ENCODE measurements around the gene UBAP1L.
A peak's percentile ranks its signal among the peaks of the same experiment; 100 is the strongest.
"Not testable (repeated sequence)": the region's sequence is repeated elsewhere in the genome, so short reads cannot be mapped to it uniquely, and the experiment has no call there.

UBAP1L gene

GRCh38 chr15:65099801-65100200 is 15.2 kb downstream of the UBAP1L start:
- DNase-seq (ENCODE audit: low spot score): not testable (repeated sequence)

- DNase-seq (ENCODE audit: low spot score): no peak
Measured at GRCh38 chr15:65099336-65099735, 15.7 kb downstream of the UBAP1L start.

- DNase-seq (ENCODE audit: low spot score): no peak
Measured at GRCh38 chr15:65097651-65098263, 17.2 kb downstream of the UBAP1L start.

GRCh38 chr15:65096481-65097385 is 18.3 kb downstream of the UBAP1L start:
- no peak for DNase-seq (ENCODE audit: low spot score)

- no peak for DNase-seq (ENCODE audit: low spot score)
Measured at GRCh38 chr15:65095747-65096104, 19.3 kb downstream of the UBAP1L start.

GRCh38 chr15:65095011-65095746 is 19.8 kb downstream of the UBAP1L start:
- DNase-seq (ENCODE audit: low spot score): no peak

- DNase-seq (ENCODE audit: low spot score): no peak
Measured at GRCh38 chr15:65094294-65094995, 20.6 kb downstream of the UBAP1L start.

- not testable (repeated sequence) for DNase-seq (ENCODE audit: low spot score)
Measured at GRCh38 chr15:65093793-65094170, 21.2 kb downstream of the UBAP1L start.

- no peak for DNase-seq (ENCODE audit: low spot score)
Measured at GRCh38 chr15:65092911-65093792, 21.8 kb downstream of the UBAP1L start.

- DNase-seq (ENCODE audit: low spot score): no peak
Measured at GRCh38 chr15:65091946-65092770, 22.8 kb downstream of the UBAP1L start.

GRCh38 chr15:65089206-65089824 is 25.7 kb downstream of the UBAP1L start:
- DNase-seq (ENCODE audit: low spot score): peak; percentile 62

- no peak for DNase-seq (ENCODE audit: low spot score)
Measured at GRCh38 chr15:65088643-65089021, 26.4 kb downstream of the UBAP1L start.

- DNase-seq (ENCODE audit: low spot score): no peak
Measured at GRCh38 chr15:65087873-65088642, 26.9 kb downstream of the UBAP1L start.

GRCh38 chr15:65087411-65087810 is 27.6 kb downstream of the UBAP1L start:
- DNase-seq (ENCODE audit: low spot score): no peak

GRCh38 chr15:65086680-65087111 is 28.3 kb downstream of the UBAP1L start:
- DNase-seq (ENCODE audit: low spot score): no peak

GRCh38 chr15:65085990-65086679 is 28.9 kb downstream of the UBAP1L start:
- DNase-seq (ENCODE audit: low spot score): no peak

- no peak for DNase-seq (ENCODE audit: low spot score)
Measured at GRCh38 chr15:65085207-65085753, 29.7 kb downstream of the UBAP1L start.
